Thoracic aorta (tissue), 2 donors: ENCODE results near the gene LRP5. TPM values are rescaled to one million over a fixed set of nuclear protein-coding genes. Genes with fewer than 3 reads are reported as not detected.
A peak's percentile ranks its signal among the peaks of the same experiment; 100 is the strongest.

ENCODE experiments used
- ATAC-seq: fragments of 150-250 bp; one replicate; pipeline ENCODE4 v1.8.0; 2017; ENCODE audit warnings: low read depth; ENCODE audit not compliant: insufficient number of reproducible peaks, low FRiP score
- DNase-seq: peaks from one replicate; pipeline ENCODE4 v3.0.0-alpha.2; 2020; ENCODE audit warnings: low spot score
- H3K27ac ChIP-seq, 2 donors: fragments of 200-600 bp; sonication (generic); 1 replicate in 1 of 2; 2 replicates in 1 of 2; pipeline ENCODE4 v1.5.1; 2016; ENCODE audit warnings: mild to moderate bottlenecking in 2 of 2, moderate library complexity in 2 of 2
- H3K27me3 ChIP-seq: fragments of 200-600 bp; sonication (generic); replicated peaks from 2 replicates; pipeline ENCODE4 v1.6.0; 2016; ENCODE audit warnings: mild to moderate bottlenecking; ENCODE audit not compliant: insufficient read depth
- H3K36me3 ChIP-seq: fragments of 200-600 bp; sonication (generic); one replicate; pipeline ENCODE4 v1.5.1; 2016
- H3K4me1 ChIP-seq, 2 donors: fragments of 200-600 bp; sonication (generic); 1 replicate in 1 of 2; 2 replicates in 1 of 2; pipeline versions ENCODE4 v1.5.1 to v1.6.0; 2016; ENCODE audit warnings: low read depth in 2 of 2, mild to moderate bottlenecking in 1 of 2; ENCODE audit not compliant: control insufficient read depth in 1 of 2
- H3K4me3 ChIP-seq: fragments of 200-600 bp; sonication (generic); 2 replicates; pipeline ENCODE4 v1.5.1; 2016; ENCODE audit warnings: mild to moderate bottlenecking
- H3K9me3 ChIP-seq: fragments of 200-600 bp; sonication (generic); 2 replicates; pipeline ENCODE4 v1.5.1; 2016
- CTCF ChIP-seq: fragments of 200-600 bp; sonication (generic); IDR thresholded peaks from one replicate; pipeline ENCODE4 v1.5.1; 2019; ENCODE audit warnings: antibody characterized with exemption
- total RNA-seq, 2 donors: library from RNA; depleted of rRNA; stranded (reverse); fragments of >200 nt; gene quantifications; one replicate each; pipeline versions ENCODE4 v1.1.0 to v1.2.3, GENCODE V29; 2016

LRP5 gene
- total RNA-seq, 2 donors from 2014 or later = 67.2 to 99.1 TPM

DNA sequence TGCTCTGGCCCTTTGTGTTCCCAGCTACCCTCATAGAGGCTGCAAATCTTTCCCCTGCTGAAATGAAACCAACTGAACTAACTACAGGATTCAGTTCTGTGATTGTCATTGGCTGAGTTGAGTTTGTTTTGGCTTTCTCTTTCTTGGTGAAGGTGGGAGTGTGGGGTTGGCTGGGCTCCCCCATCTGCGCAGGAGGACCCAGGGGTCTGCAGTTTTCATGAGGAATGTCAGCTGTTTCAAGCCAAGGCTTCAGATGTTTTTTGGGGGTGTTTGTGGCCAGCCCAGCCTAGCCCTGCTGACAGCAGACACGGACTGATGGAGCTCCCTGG is 34.0 kb downstream of the LRP5 start:
- Histone ChIP-seq H3K36me3 (no peaks in the 10 kb centered on the region), H3K4me3 (peak overlapping the region; percentile 40), H3K27ac (peak overlapping the region; percentile 12 to 63), H3K27me3 (no peaks in the 10 kb centered on the region), H3K4me1 (peaks cover 38 to 72% of the 10 kb centered on the region in 2 donors), H3K9me3 (no peaks in the 10 kb centered on the region)
- DNase-seq = no peak
- no peak for TF ChIP-seq CTCF
- no peak for ATAC-seq

DNA sequence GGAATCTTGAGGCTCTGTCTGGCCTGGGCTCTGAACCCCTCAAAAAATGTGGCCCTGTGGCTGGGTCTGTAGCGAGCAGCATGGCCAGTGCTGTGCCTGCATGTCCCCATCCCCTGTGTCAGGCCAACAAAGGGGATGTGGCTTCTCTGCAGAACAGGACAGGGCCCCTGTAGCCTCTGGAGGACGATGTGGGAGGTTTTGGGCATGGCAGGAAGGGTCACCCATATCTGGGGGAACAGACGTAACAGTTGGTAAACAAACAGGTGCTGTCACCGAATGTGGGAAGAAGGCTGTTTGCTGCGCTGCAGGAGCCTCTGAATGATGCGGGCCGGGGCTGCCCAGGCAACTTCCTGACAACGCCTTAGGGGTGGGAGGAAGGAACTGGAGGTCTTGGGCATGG is 35.0 kb downstream of the LRP5 start:
- no peaks in the 10 kb centered on the region for H3K27me3 ChIP-seq
- TF ChIP-seq CTCF = no peak
- DNase-seq (no peak), ATAC-seq (no peak)
- H3K9me3 ChIP-seq = no peaks in the 10 kb centered on the region
- H3K27ac ChIP-seq = peak overlapping the region; percentile 12 to 63
- H3K36me3 ChIP-seq = no peaks in the 10 kb centered on the region
- no peak overlapping the region for H3K4me3 ChIP-seq
- H3K4me1 ChIP-seq = peaks cover 38 to 72% of the 10 kb centered on the region in 2 donors

GRCh38 chr11:68347841-68348240 is 35.5 kb downstream of the LRP5 start:
- Histone ChIP-seq H3K4me3 (no peak overlapping the region), H3K9me3 (no peaks in the 10 kb centered on the region), H3K36me3 (no peaks in the 10 kb centered on the region), H3K27ac (no peak overlapping the region), H3K27me3 (no peaks in the 10 kb centered on the region), H3K4me1 (peaks cover 38 to 72% of the 10 kb centered on the region in 2 donors)
- TF ChIP-seq CTCF = no peak
- DNase-seq (no peak), ATAC-seq (no peak)

- Histone ChIP-seq H3K9me3 (no peaks in the 10 kb centered on the region), H3K27ac (peak overlapping the region; percentile 6 to 48), H3K4me3 (no peak overlapping the region), H3K4me1 (peaks cover 45 to 75% of the 10 kb centered on the region in 2 donors), H3K36me3 (no peaks in the 10 kb centered on the region), H3K27me3 (no peaks in the 10 kb centered on the region)
- ATAC-seq = no peak
- TF ChIP-seq CTCF = no peak
- no peak for DNase-seq
Observed at GRCh38 chr11:68349461-68350249, 37.3 kb downstream of the LRP5 start.

- peak overlapping the region; percentile 88 to 97 for H3K27ac ChIP-seq
- no peak for DNase-seq
- no peak overlapping the region for H3K4me3 ChIP-seq
- H3K36me3 ChIP-seq = no peaks in the 10 kb centered on the region
- ATAC-seq = no peak
- no peak for TF ChIP-seq CTCF
- H3K9me3 ChIP-seq = no peaks in the 10 kb centered on the region
- no peaks in the 10 kb centered on the region for H3K27me3 ChIP-seq
- H3K4me1 ChIP-seq = peaks cover 51 to 87% of the 10 kb centered on the region in 2 donors
Observed at GRCh38 chr11:68350759-68351449, 38.5 kb downstream of the LRP5 start.
